Small intestine (tissue), 7 donors: ENCODE data around the gene PIK3C2A. TPM values are rescaled to one million over a fixed set of nuclear protein-coding genes. Genes with fewer than 3 reads are reported as not detected.

Experiments used
- DNase-seq, 2 donors: peaks; one replicate each; pipeline versions ENCODE4 v3.0.0 to v3.0.0-alpha.2; 2013
- FAIRE-seq: peaks from 2 replicates; lab custom pipeline; 2012; peaks lifted over from hg19 to GRCh38; lab: Jason Lieb, UNC
- H3K27ac ChIP-seq, 3 donors: one replicate each; pipeline ENCODE4 v1.5.1; 2013; ENCODE audit warnings: low read length in 2 of 3, mild to moderate bottlenecking in 2 of 3, control low read depth in 1 of 3, inconsistent platforms in 1 of 3, low read depth in 1 of 3, moderate library complexity in 1 of 3
- H3K27me3 ChIP-seq, 3 donors: one replicate each; pipeline ENCODE4 v1.6.1; 2013; ENCODE audit warnings: low read length in 3 of 3, inconsistent platforms in 1 of 3; ENCODE audit not compliant: control insufficient read depth in 3 of 3, insufficient read depth in 3 of 3
- H3K36me3 ChIP-seq, 3 donors: one replicate each; pipeline ENCODE4 v1.6.1; 2013; ENCODE audit warnings: low read length in 3 of 3, inconsistent platforms in 1 of 3, low read depth in 1 of 3, mild to moderate bottlenecking in 1 of 3, moderate library complexity in 1 of 3; ENCODE audit not compliant: control insufficient read depth in 3 of 3, insufficient read depth in 2 of 3
- H3K4me1 ChIP-seq, 3 donors: one replicate each; pipeline ENCODE4 v1.6.1; 2013; ENCODE audit warnings: low read length in 2 of 3, inconsistent platforms in 1 of 3, low read depth in 1 of 3, mild to moderate bottlenecking in 1 of 3, moderate library complexity in 1 of 3; ENCODE audit not compliant: control insufficient read depth in 3 of 3, insufficient read depth in 2 of 3
- H3K4me3 ChIP-seq, 3 donors: one replicate each; pipeline ENCODE4 v1.5.1; 2013; ENCODE audit warnings: low read length in 3 of 3, control low read depth in 1 of 3, inconsistent platforms in 1 of 3, low read depth in 1 of 3, mild to moderate bottlenecking in 1 of 3, moderate library complexity in 1 of 3
- H3K9me3 ChIP-seq, 2 donors: one replicate each; pipeline ENCODE4 v1.6.1; 2013; ENCODE audit warnings: low read depth in 1 of 2, low read length in 1 of 2; ENCODE audit not compliant: control insufficient read depth in 2 of 2, insufficient read depth in 1 of 2
- WGBS, 3 donors: extraction: QIAGEN DNeasy Blood & Tissue Kit; methylation state at CpG; one replicate each; pipeline ENCODE4 v1.1.7; 2013; 5-methylcytosine and 5-hydroxymethylcytosine counted together
- polyA plus RNA-seq, 4 donors: library from polyadenylated mRNA; stranded (reverse) in 3 of 4; unstranded in 1 of 4; fragments of 200-250 nt in 3 of 4; fragments of 120-200 nt in 1 of 4; gene quantifications; one replicate each; pipeline versions ENCODE4 v1.2.1 to v1.2.3, GENCODE V29; 2013
- donor health status: healthy with polysubstance abuse.
- donor health status: control.
- donor health status: control.
- donor health status: Bipolar disorder and iron deficiency.
- donor health status: healthy.

Gene PIK3C2A
- polyA plus RNA-seq, 4 donors = 9.7 to 44.0 (median 13.1) TPM

- Histone ChIP-seq H3K27me3 (no peaks in the 10 kb centered on the region), H3K4me3 (peak overlapping the region; percentile 68 to 98 (median 97)), H3K9me3 (no peaks in the 10 kb centered on the region), H3K36me3 (peaks cover 0 to 10% (median 0%) of the 10 kb centered on the region in 3 donors), H3K4me1 (peaks cover 2 to 13% (median 4%) of the 10 kb centered on the region in 3 donors), H3K27ac (peak overlapping the region; percentile 75 to 100 (median 98))
- no peak for FAIRE-seq
- DNase-seq = peak; percentile 73 to 94
- WGBS, 3 donors = 2 to 5% (median 4%) methylated on average over 25 to 26 of the region's 26 CpGs
These were observed 642 bp upstream of the PIK3C2A start for GRCh38 chr11:17208257-17208999.

GRCh38 chr11:17206463-17206862 is 1.3 kb downstream of the PIK3C2A start:
- peak overlapping the region in 2 of 3 donors; percentile 97 to 98 for H3K4me3 ChIP-seq
- peak overlapping the region in 1 of 3 donors; percentile 100 for H3K27ac ChIP-seq
- peaks cover 2 to 13% (median 4%) of the 10 kb centered on the region in 3 donors for H3K4me1 ChIP-seq
- WGBS, 3 donors = 30 to 54% (median 34%) methylated on average over 2 of the region's 2 CpGs
- no peak for FAIRE-seq
- peak; percentile 48 to 63 for DNase-seq
- no peaks in the 10 kb centered on the region for H3K27me3 ChIP-seq
- H3K36me3 ChIP-seq = peaks cover 0 to 16% (median 0%) of the 10 kb centered on the region in 3 donors
- no peaks in the 10 kb centered on the region for H3K9me3 ChIP-seq

GRCh38 chr11:17197431-17197898 is 10.3 kb downstream of the PIK3C2A start:
- DNase-seq (peak; percentile 81 to 91), FAIRE-seq (no peak)
- Histone ChIP-seq H3K4me1 (peaks cover 0 to 8% (median 0%) of the 10 kb centered on the region in 3 donors), H3K27ac (peak overlapping the region in 2 of 3 donors; percentile 31 to 48), H3K9me3 (peaks cover 0 to 12% of the 10 kb centered on the region in 2 donors), H3K36me3 (peaks cover 3 to 44% (median 7%) of the 10 kb centered on the region in 3 donors), H3K27me3 (no peaks in the 10 kb centered on the region), H3K4me3 (no peak overlapping the region)

GRCh38 chr11:17188675-17189074 is 19.1 kb downstream of the PIK3C2A start:
- Histone ChIP-seq H3K4me3 (no peak overlapping the region), H3K4me1 (no peaks in the 10 kb centered on the region), H3K27ac (no peak overlapping the region), H3K9me3 (peaks cover 0 to 7% of the 10 kb centered on the region in 2 donors), H3K27me3 (no peaks in the 10 kb centered on the region), H3K36me3 (peaks cover 2 to 34% (median 3%) of the 10 kb centered on the region in 3 donors)
- 77 to 83% (median 82%) methylated on average over 2 of the region's 2 CpGs for WGBS, 3 donors
- DNase-seq (no peak), FAIRE-seq (no peak)

- H3K27me3 ChIP-seq = no peaks in the 10 kb centered on the region
- H3K4me1 ChIP-seq = no peaks in the 10 kb centered on the region
- 87 to 96% (median 92%) methylated on average over 3 of the region's 3 CpGs for WGBS, 3 donors
- H3K27ac ChIP-seq = no peak overlapping the region
- DNase-seq = no peak
- no peak overlapping the region for H3K4me3 ChIP-seq
- peaks cover 0 to 34% (median 2%) of the 10 kb centered on the region in 3 donors for H3K36me3 ChIP-seq
- no peak for FAIRE-seq
- no peaks in the 10 kb centered on the region for H3K9me3 ChIP-seq
These were observed 20.7 kb downstream of the PIK3C2A start for GRCh38 chr11:17186932-17187692.

GRCh38 chr11:17185938-17186337 is 21.8 kb downstream of the PIK3C2A start:
- DNase-seq (no peak), FAIRE-seq (no peak)
- Histone ChIP-seq H3K27ac (no peak overlapping the region), H3K9me3 (no peaks in the 10 kb centered on the region), H3K4me1 (no peaks in the 10 kb centered on the region), H3K36me3 (peaks cover 0 to 33% (median 2%) of the 10 kb centered on the region in 3 donors), H3K27me3 (no peaks in the 10 kb centered on the region), H3K4me3 (no peak overlapping the region)
- WGBS, 3 donors = 97 to 98% (median 98%) methylated on average over 2 of the region's 2 CpGs

GRCh38 chr11:17184882-17185587 is 22.8 kb downstream of the PIK3C2A start:
- H3K4me1 ChIP-seq = no peaks in the 10 kb centered on the region
- 54 to 96% (median 67%) methylated on average over 2 of the region's 2 CpGs for WGBS, 3 donors
- no peaks in the 10 kb centered on the region for H3K9me3 ChIP-seq
- FAIRE-seq (no peak), DNase-seq (no peak)
- no peak overlapping the region for H3K4me3 ChIP-seq
- peaks cover 0 to 29% (median 2%) of the 10 kb centered on the region in 3 donors for H3K36me3 ChIP-seq
- H3K27me3 ChIP-seq = no peaks in the 10 kb centered on the region
- no peak overlapping the region for H3K27ac ChIP-seq

GRCh38 chr11:17183836-17184235 is 23.9 kb downstream of the PIK3C2A start:
- WGBS, 3 donors = 58 to 93% (median 83%) methylated on average over 1 of the region's 1 CpG
- Histone ChIP-seq H3K9me3 (no peaks in the 10 kb centered on the region), H3K27ac (no peak overlapping the region), H3K36me3 (peaks cover 0 to 25% (median 2%) of the 10 kb centered on the region in 3 donors), H3K4me1 (no peaks in the 10 kb centered on the region), H3K4me3 (no peak overlapping the region), H3K27me3 (no peaks in the 10 kb centered on the region)
- DNase-seq (no peak), FAIRE-seq (no peak)
